Measurements from ENCODE around the gene NOD2.

Gene NOD2

GRCh38 chr16:50692999-50693781, at the start of gene NOD2:
Gene NOD2, plus strand, starts transcription at chr16:50693606. Its CDS starts 5,890 bp downstream, at chr16:50699496.
- no peak for DNase-seq

- DNase-seq, result no peak
Measured at GRCh38 chr16:50644245-50644644, 49.2 kb upstream of the NOD2 start.

GRCh38 chr16:50644729-50645128, 48.7 kb upstream of the NOD2 start:
- DNase-seq, result peak in 30 of 51 donors; percentile 2 to 56 (median 18)

GRCh38 chr16:50645563-50646220, 47.7 kb upstream of the NOD2 start:
- no peak for DNase-seq

GRCh38 chr16:50646345-50646744, 47.1 kb upstream of the NOD2 start:
- no peak for DNase-seq

GRCh38 chr16:50651835-50652438, 41.5 kb upstream of the NOD2 start:
- DNase-seq, result no peak

GRCh38 chr16:50652836-50653425, 40.5 kb upstream of the NOD2 start:
- no peak for DNase-seq

- no peak for DNase-seq
Measured at GRCh38 chr16:50653633-50654519, 39.5 kb upstream of the NOD2 start.

GRCh38 chr16:50655558-50656055, 37.8 kb upstream of the NOD2 start:
- no peak for DNase-seq

- no peak for DNase-seq
Measured at GRCh38 chr16:50657241-50657640, 36.2 kb upstream of the NOD2 start.

- no peak for DNase-seq
Measured at GRCh38 chr16:50659806-50660205, 33.6 kb upstream of the NOD2 start.

GRCh38 chr16:50662306-50662940, 31.0 kb upstream of the NOD2 start:
- no peak for DNase-seq

GRCh38 chr16:50664270-50664669, 29.1 kb upstream of the NOD2 start:
- DNase-seq, result peak in 1 of 51 donors; percentile 2

GRCh38 chr16:50665128-50665878, 28.1 kb upstream of the NOD2 start:
- peak in 48 of 51 donors; percentile 20 to 84 (median 53) for DNase-seq

GRCh38 chr16:50666658-50667496, 26.5 kb upstream of the NOD2 start:
- DNase-seq, result no peak

GRCh38 chr16:50667497-50668367, 25.7 kb upstream of the NOD2 start:
- DNase-seq, result no peak

GRCh38 chr16:50668368-50669008, 24.9 kb upstream of the NOD2 start:
- DNase-seq, result no peak

Data from hypothalamus (tissue), 51 donors.